ENCODE data around the gene SLC1A3. TPM values are rescaled to one million over a fixed set of nuclear protein-coding genes. Genes with fewer than 3 reads are reported as not detected.
"Not testable (repeated sequence)": the region's sequence is repeated elsewhere in the genome, so short reads cannot be mapped to it uniquely, and the experiment has no call there.

Gene SLC1A3
- total RNA-seq, 2 donors from 2014 or later = 24.1 to 44.4 TPM

- no peak for DNase-seq (ENCODE audit: low spot score)
- intact Hi-C loops (cut with DNase I) = no loop called here
Measured at GRCh38 chr5:36623832-36624231, 17.4 kb downstream of the SLC1A3 start.

- intact Hi-C loops (cut with DNase I) = no loop called here
- no peak for DNase-seq (ENCODE audit: low spot score)
Measured at GRCh38 chr5:36624277-36624676, 17.9 kb downstream of the SLC1A3 start.

GRCh38 chr5:36628695-36629094 is 22.3 kb downstream of the SLC1A3 start:
- DNase-seq (ENCODE audit: low spot score) = no peak
- intact Hi-C loops (cut with DNase I) = no loop called here

- DNase-seq (ENCODE audit: low spot score) = no peak
- intact Hi-C loops (cut with DNase I) = no loop called here
Measured at GRCh38 chr5:36629729-36630128, 23.3 kb downstream of the SLC1A3 start.

GRCh38 chr5:36630201-36631145 is 24.1 kb downstream of the SLC1A3 start:
- intact Hi-C loops (cut with DNase I) = no loop called here
- no peak for DNase-seq (ENCODE audit: low spot score)

GRCh38 chr5:36631154-36631553 is 24.7 kb downstream of the SLC1A3 start:
- no peak for DNase-seq (ENCODE audit: low spot score)
- intact Hi-C loops (cut with DNase I) = no loop called here

DNA sequence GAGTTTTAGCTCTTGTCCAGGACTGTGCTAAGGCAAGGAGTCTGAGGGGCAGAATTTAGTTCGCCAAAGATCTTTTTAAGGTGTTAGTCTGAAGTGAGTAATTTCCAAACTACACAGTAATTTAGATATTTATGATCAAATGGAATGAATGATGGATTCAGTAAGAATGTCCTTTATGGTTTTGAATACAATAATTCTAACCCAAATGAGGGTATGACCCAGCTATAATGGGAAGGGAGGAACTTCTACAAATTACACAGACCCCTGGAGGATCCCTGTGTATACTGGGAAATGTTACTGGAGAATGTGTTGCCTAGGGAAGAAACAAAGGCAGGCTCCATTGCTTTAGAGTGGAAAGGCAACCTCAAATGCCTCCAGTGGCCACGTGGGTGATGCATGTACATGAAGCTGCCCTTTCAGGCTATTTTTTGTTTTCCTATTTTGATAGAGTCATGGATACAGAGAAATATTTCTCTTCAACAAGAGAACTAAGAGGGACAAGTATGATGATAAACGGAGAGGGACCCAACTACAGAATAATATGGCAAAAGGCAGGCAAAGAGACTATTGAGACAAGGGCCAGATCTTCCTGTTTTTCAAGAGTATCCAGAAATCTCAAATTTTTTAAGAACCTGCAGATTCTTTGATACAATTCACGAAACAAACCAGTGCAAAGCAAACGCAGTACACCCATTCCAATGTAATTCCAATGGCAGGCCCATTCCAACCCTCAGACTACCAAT is 25.4 kb downstream of the SLC1A3 start:
- no peak for DNase-seq (ENCODE audit: low spot score)
- intact Hi-C loops (cut with DNase I) = no loop called here

- DNase-seq (ENCODE audit: low spot score) = no peak
Measured at GRCh38 chr5:36632363-36632664, 25.9 kb downstream of the SLC1A3 start.

DNA sequence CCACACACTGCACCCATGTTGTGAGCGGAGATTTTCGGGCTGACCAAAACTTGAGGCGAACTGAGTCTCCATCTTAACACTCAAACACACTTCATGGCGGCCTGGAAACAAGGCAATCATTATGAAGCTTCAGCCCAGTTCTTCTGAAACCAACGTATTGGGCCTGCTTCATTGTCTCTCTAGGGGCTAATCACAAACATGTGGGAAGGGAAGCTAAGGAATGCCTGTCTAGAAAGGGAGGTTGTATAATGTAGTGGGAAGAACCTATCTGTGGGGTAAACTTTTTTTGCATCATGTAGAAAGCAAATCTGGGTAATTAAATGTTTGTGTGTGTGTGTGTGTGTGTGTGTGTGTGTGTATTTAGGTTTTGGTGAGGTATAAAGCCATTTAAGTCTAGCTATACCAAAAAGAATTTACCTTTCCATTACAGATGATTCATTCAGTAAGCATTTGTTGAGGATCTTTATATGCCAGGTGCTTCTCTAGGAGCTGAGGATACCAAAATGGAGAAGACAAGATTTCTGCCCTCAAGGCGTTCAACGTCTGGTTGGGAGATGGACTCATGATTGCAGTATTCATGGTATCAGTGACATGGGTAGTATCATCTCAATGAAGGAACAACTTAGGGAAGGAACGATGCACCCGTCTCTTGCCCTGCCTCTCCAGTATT is 29.4 kb downstream of the SLC1A3 start:
- intact Hi-C loops (cut with DNase I) = no loop called here
- DNase-seq (ENCODE audit: low spot score) = no peak

More at GRCh38 chr5:36632363-36632664, 25.9 kb downstream of the SLC1A3 start:
- intact Hi-C loops (cut with DNase I) = no loop called here

DNA sequence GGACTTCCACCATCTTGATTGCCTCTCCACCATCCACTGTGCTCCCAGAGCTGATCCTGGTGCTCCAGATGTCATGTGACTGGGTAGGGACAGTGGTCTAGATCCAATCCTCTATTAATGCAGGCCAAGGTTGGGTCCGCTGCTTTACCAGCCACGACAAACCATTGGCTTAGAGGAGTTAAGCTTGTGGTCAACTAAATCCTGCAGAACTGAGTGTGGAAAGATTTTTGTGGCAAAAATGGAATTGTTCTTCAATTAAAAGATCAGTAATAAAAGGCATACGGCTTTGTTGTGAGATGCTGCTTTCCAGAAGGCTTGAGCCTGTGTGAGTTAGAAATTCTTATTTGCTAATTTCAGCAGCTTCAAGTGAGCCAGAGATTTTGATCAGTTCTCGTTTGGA is 30.7 kb downstream of the SLC1A3 start:
- intact Hi-C loops (cut with DNase I) = no loop called here
- no peak for DNase-seq (ENCODE audit: low spot score)

DNA sequence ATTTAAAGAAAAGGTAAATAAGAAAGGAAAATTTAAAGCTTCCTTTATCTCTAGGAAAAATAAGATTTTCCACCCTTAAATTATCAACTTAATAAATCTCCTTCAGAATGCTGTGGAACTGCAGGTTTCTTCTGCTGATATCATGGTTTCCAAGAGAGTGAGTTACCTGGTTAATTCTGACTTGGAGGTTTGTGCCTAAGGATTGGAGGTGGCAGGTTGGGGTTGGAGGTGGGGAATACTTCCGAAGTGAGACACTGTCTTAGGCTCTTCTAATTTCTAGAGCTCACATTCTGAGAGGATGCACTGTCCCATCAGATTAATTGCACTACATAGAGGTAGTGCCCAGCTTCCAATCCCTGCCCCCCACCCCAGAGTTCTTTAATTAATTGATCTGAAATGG is 31.1 kb downstream of the SLC1A3 start:
- intact Hi-C loops (cut with DNase I) = no loop called here
- no peak for DNase-seq (ENCODE audit: low spot score)

GRCh38 chr5:36638056-36638455 is 31.6 kb downstream of the SLC1A3 start:
- DNase-seq (ENCODE audit: low spot score) = no peak
- intact Hi-C loops (cut with DNase I) = no loop called here

GRCh38 chr5:36640949-36641348 is 34.5 kb downstream of the SLC1A3 start:
- intact Hi-C loops (cut with DNase I) = no loop called here
- no peak for DNase-seq (ENCODE audit: low spot score)

DNA sequence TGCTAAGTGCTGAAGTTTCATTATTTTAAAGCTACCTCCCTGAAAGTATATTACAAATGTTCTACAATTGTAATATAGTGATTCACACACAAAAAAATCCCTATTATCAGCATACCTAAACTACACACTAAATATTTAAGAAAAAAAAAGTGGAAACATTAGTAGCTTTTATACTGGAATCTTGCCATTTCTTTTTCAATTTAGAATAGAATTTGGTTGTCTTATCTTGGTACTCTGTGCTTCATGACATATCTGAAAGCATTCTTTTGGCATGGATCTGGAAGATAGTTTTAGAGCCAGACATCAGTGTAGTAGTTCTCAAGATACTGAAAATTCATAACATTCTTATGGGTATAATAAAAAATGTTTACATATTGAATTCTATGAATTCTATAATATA is 35.0 kb downstream of the SLC1A3 start:
- intact Hi-C loops (cut with DNase I) = no loop called here
- no peak for DNase-seq (ENCODE audit: low spot score)

- intact Hi-C loops (cut with DNase I) = no loop called here
Measured at GRCh38 chr5:36642089-36642488, 35.7 kb downstream of the SLC1A3 start.

GRCh38 chr5:36643162-36643561 is 36.8 kb downstream of the SLC1A3 start:
- intact Hi-C loops (cut with DNase I) = no loop called here
- no peak for DNase-seq (ENCODE audit: low spot score)

More at GRCh38 chr5:36642089-36642488, 35.7 kb downstream of the SLC1A3 start:
- DNase-seq (ENCODE audit: low spot score) = no peak

DNA sequence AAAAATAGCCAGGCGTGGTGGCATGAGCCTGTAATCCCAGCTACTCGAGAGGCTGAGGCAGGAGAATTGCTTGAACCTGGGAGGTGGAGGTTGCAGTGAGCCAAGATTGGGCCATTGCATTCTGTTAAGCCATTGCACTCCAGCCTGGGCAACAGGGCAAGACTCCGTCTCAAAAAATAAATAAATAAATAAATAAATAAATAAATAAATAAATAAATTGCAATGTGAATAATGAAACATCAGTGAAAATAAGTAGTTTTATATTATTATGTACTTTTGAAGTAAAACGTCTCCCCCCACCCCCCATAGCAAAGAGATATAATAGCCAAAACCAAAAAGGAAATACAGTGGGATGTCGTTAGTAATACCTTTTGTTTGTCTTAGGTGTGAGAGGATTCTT is 37.4 kb downstream of the SLC1A3 start:
- DNase-seq (ENCODE audit: low spot score); intact Hi-C loops (cut with DNase I): not testable (repeated sequence)

- no peak for DNase-seq (ENCODE audit: low spot score)
- intact Hi-C loops (cut with DNase I) = no loop called here
Measured at GRCh38 chr5:36644727-36645126, 38.3 kb downstream of the SLC1A3 start.

GRCh38 chr5:36646100-36646499 is 39.7 kb downstream of the SLC1A3 start:
- intact Hi-C loops (cut with DNase I) = no loop called here

GRCh38 chr5:36646507-36647023 is 40.2 kb downstream of the SLC1A3 start:
- no peak for DNase-seq (ENCODE audit: low spot score)
- intact Hi-C loops (cut with DNase I) = no loop called here

More at GRCh38 chr5:36646100-36646499, 39.7 kb downstream of the SLC1A3 start:
- DNase-seq (ENCODE audit: low spot score) = no peak

All from posterior vena cava (tissue), 2 donors.